PC-3 (cell line): Measurements from ENCODE around the gene TIMM23.
A peak's percentile ranks its signal among the peaks of the same experiment; 100 is the strongest.

Experiments used
- CTCF ChIP-seq: fragments of 300-600 bp; sonication (generic); conservative IDR thresholded peaks from 2 replicates; pipeline ENCODE4 v1.5.1; 2017; ENCODE audit warnings: antibody characterized with exemption, low read depth, mild to moderate bottlenecking, low read length
- EZH2 ChIP-seq: fragments of 300-600 bp; sonication (generic); IDR thresholded peaks from one replicate; pipeline ENCODE4 v1.6.1; 2017; ENCODE audit warnings: antibody characterized with exemption, mild to moderate bottlenecking, low read length; ENCODE audit not compliant: unreplicated experiment
- EZH2phosphoT487 ChIP-seq: fragments of 300-600 bp; sonication (generic); IDR thresholded peaks from 2 replicates; pipeline ENCODE4 v1.6.1; 2018; ENCODE audit warnings: mild to moderate bottlenecking, antibody characterized with exemption, low read length, borderline replicate concordance

- TF ChIP-seq CTCF = peak; percentile 61
- TF ChIP-seq EZH2phosphoT487 = no peak
- TF ChIP-seq EZH2 = no peak
Measured at GRCh38 chr10:46030091-46030937, 58.0 kb downstream of the TIMM23 start, which contains the start of gene NCOA4.
